HG02884 (cell line): ENCODE measurements around the gene C16orf78.

ENCODE experiments used
- ATAC-seq: cut with Tn5 transposase; IDR thresholded peaks from one replicate; pipeline ENCODE4 v1.9.1; 2021; ENCODE audit warnings: mild to moderate bottlenecking, moderate library complexity; ENCODE audit not compliant: unreplicated experiment

C16orf78 gene

GRCh38 chr16:49373504-49373903, at the start of gene C16orf78:
Gene C16orf78, plus strand, starts transcription at chr16:49373804. Its CDS starts 136 bp downstream, at chr16:49373940.
- ATAC-seq, result no peak

- ATAC-seq, result no peak
Observed at GRCh38 chr16:49324703-49325102, 48.9 kb upstream of the C16orf78 start.

- ATAC-seq, result no peak
Observed at GRCh38 chr16:49327466-49327865, 46.1 kb upstream of the C16orf78 start.

GRCh38 chr16:49328325-49328724, 45.3 kb upstream of the C16orf78 start:
- no peak for ATAC-seq

- ATAC-seq, result no peak
Observed at GRCh38 chr16:49330562-49331201, 42.9 kb upstream of the C16orf78 start.

- ATAC-seq, result no peak
Observed at GRCh38 chr16:49332589-49333258, 40.9 kb upstream of the C16orf78 start.

GRCh38 chr16:49333259-49333597, 40.4 kb upstream of the C16orf78 start:
- ATAC-seq, result no peak

- ATAC-seq, result no peak
Observed at GRCh38 chr16:49335828-49336227, 37.8 kb upstream of the C16orf78 start.

- ATAC-seq, result no peak
Observed at GRCh38 chr16:49336581-49336980, 37.0 kb upstream of the C16orf78 start.

- no peak for ATAC-seq
Observed at GRCh38 chr16:49337814-49338350, 35.7 kb upstream of the C16orf78 start.

- ATAC-seq, result no peak
Observed at GRCh38 chr16:49338611-49339265, 34.9 kb upstream of the C16orf78 start.

GRCh38 chr16:49340466-49340865, 33.1 kb upstream of the C16orf78 start:
- ATAC-seq, result no peak

GRCh38 chr16:49341706-49342105, 31.9 kb upstream of the C16orf78 start:
- ATAC-seq, result no peak

GRCh38 chr16:49342336-49343265, 31.0 kb upstream of the C16orf78 start:
- ATAC-seq, result no peak

GRCh38 chr16:49343291-49343690, 30.3 kb upstream of the C16orf78 start:
- ATAC-seq, result no peak

GRCh38 chr16:49344401-49344800, 29.2 kb upstream of the C16orf78 start:
- no peak for ATAC-seq

- no peak for ATAC-seq
Observed at GRCh38 chr16:49345829-49346228, 27.8 kb upstream of the C16orf78 start.

GRCh38 chr16:49346459-49346858, 27.1 kb upstream of the C16orf78 start:
- ATAC-seq, result no peak

- no peak for ATAC-seq
Observed at GRCh38 chr16:49347476-49347875, 26.1 kb upstream of the C16orf78 start.

- ATAC-seq, result no peak
Observed at GRCh38 chr16:49348408-49349176, 25.0 kb upstream of the C16orf78 start.
